ENCODE measurements around the gene C1orf232.

DNA sequence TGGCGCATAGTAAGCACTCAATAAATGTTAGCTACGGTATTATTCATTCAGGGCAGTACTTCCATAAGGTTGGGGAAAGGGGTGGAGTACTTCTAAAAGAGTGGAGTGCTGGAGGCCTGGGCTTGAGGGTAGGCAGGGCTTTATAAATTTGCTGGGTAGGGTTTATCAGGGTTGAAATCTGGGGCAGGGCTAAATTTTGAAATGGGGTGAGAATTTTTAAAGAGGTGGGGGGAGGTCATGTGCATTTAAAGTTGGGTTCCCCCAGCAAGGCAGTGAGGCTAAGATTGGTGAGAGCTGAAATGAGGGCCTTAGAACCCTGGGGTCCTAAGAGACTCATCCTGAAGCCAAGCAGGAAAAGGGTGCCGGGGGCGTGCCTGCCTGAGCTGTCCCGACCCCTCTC is 31.6 kb upstream of the C1orf232 start:
- TF ChIP-seq YY1 (IDR thresholded peaks at IDR 0.05; ENCODE audit: insufficient read depth, insufficient read length) (no peak), ZNF274 (IDR thresholded peaks at IDR 0.05; ENCODE audit: low read depth, low read length) (no peak), SUZ12 (IDR thresholded peaks at IDR 0.05; ENCODE audit: extremely low read depth, insufficient read depth, insufficient read length) (no peak)
